ENCODE measurements around the gene NID1.

The NID1 gene

DNA sequence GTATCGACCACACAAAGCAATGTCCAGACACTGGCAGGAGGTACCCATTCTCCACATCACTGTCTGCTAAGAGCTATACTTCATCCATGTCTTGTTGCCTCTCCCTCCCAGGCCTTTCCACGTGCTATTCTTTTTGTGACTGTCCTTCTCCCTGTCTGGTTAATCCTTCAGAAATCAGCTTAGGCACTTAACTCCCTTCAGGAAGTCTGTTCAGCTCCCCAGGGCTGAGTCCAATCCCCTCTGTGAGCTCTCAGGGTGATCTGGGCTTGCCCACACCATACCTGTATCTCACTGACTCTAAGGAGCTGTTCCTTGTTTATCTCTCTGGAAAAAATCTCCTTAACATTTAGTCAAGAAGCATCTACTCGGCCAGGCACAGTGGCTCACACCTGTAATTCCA is 69.4 kb downstream of the NID1 start:
- TF ChIP-seq, protein P1, sequence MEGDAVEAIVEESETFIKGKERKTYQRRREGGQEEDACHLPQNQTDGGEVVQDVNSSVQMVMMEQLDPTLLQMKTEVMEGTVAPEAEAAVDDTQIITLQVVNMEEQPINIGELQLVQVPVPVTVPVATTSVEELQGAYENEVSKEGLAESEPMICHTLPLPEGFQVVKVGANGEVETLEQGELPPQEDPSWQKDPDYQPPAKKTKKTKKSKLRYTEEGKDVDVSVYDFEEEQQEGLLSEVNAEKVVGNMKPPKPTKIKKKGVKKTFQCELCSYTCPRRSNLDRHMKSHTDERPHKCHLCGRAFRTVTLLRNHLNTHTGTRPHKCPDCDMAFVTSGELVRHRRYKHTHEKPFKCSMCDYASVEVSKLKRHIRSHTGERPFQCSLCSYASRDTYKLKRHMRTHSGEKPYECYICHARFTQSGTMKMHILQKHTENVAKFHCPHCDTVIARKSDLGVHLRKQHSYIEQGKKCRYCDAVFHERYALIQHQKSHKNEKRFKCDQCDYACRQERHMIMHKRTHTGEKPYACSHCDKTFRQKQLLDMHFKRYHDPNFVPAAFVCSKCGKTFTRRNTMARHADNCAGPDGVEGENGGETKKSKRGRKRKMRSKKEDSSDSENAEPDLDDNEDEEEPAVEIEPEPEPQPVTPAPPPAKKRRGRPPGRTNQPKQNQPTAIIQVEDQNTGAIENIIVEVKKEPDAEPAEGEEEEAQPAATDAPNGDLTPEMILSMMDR (IDR thresholded peaks at IDR 0.05; ENCODE audit: low read depth, low read length) = no peak
- no peak for DNase-seq (ENCODE audit: extremely low read depth, low read depth)

DNA sequence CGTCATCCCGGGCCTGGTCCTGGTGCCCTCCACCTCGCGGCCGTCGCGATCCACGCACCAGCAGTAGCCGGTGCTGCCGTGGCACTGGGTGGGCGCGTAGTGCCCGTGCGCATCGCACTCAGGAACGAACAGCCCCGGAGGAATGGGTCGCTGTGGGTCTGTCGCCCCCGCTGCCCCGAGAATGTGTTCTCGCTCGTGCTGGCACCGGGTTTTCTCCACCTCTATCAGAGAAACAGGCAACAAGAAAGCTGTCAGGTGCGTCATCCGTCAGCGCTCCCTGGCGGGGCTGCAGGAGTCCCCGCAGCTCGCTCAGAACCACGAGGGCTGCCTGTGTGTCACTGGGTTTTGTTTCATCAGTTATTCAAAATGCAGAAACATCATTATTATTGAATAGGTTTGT is 71.2 kb downstream of the NID1 start:
- TF ChIP-seq, protein P1 (IDR thresholded peaks at IDR 0.05; ENCODE audit: low read depth, low read length) = no peak
- DNase-seq (ENCODE audit: extremely low read depth, low read depth) = no peak

DNA sequence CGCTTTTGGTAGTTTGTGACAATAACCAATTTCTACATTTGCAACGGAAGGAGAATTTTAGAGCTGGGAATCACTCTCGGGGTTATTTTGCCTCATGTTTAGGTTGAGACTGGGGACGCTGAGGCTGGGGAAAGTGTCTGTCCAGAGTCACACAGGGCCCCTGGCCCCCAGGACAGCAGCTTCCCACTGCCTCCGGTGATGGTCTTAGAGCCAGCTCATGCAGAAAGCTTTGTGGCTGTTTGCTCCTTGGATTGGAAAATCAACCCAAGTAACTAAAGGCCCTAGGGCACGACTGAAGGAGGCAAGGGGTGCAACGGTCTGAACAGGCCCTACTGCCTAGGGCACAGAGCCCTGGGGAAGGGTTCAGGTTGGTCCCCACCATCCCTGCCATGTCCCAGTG is 72.0 kb downstream of the NID1 start:
- DNase-seq (ENCODE audit: extremely low read depth, low read depth) = no peak
- TF ChIP-seq, protein P1 (IDR thresholded peaks at IDR 0.05; ENCODE audit: low read depth, low read length) = no peak

DNA sequence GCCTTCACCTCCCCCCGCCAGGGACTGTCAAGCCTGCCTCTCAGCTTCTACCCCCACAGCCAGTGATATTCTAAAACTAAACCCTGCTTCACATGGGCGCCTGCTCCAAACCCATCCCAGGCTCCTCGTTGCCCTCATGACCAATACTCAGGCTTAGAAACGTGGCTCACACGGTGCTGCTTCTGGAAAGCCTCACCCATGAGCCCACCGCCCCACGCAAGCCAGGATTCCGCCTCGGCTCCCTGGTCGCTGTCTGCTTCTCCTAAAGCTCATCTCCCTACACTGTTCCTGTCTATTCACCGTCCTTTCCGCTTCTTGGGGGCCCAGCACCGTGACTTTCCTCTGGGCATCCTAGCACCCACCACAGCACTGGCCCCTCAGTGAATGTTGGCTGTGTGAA is 72.5 kb downstream of the NID1 start:
- TF ChIP-seq, protein P1 (IDR thresholded peaks at IDR 0.05; ENCODE audit: low read depth, low read length) = no peak
- DNase-seq (ENCODE audit: extremely low read depth, low read depth) = no peak

DNA sequence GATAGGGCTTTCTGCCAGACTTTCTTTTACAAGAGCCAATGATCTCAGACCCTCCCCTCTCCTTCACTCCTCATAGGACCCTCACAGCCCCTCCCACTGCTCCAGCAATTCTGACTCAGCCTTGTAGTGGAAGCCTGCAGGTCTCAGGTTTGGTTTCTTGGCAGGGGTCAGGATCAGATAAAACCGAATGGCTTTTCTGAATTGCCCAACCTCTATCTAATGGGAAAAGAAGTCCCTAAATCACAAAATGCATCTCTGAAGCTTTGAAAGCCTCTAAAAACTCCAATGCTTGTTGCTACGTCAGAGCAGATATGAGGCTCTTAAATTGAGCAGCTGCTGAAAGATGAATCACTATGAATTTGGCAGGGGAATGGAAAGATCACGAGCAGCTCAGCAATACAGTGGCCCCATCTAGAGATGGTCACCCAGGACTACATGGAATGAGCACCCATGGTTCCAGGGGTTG is 74.5 kb downstream of the NID1 start:
- TF ChIP-seq, protein P1 (IDR thresholded peaks at IDR 0.05; ENCODE audit: low read depth, low read length) = no peak
- DNase-seq (ENCODE audit: extremely low read depth, low read depth) = no peak

DNA sequence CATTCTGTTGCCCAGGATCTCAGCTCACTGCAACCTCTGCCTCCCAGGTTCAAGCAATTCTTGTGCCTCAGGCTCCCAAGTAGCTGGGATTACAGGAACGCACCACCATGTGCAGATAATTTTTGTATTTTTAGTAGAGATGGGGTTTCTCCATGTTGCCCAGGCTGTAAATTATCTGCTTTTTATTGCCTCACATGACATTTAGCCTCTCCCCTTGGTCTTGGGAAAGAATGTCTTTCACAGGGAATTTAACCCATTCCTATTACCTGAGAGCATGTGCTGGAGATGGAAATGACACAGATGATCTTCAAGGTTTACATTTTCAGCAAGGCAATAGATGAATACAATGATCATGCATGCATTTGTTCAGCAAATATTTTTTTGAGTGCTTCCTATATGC is 75.8 kb downstream of the NID1 start:
- TF ChIP-seq, protein P1 (IDR thresholded peaks at IDR 0.05; ENCODE audit: low read depth, low read length) = no peak
- DNase-seq (ENCODE audit: extremely low read depth, low read depth) = no peak

DNA sequence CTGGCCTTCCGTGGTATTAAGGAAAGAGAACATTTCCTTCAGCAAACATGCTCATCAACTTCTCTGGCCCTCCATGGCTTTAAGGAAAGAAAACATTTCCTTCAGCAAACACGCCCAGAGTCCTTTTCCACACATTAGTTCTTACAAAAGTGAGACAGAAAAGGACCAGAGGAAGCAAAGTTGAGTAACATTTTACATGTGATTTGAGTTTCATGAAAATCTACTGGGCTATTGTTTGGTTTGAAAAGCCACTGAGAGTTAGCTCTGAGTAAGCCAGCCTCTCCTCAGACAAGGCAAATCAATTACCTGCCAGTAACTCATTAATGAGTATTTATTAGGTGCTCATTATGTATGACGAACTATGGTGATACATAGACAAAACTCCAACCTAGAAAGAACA is 78.0 kb downstream of the NID1 start:
- TF ChIP-seq, protein P1 (IDR thresholded peaks at IDR 0.05; ENCODE audit: low read depth, low read length) = no peak
- no peak for DNase-seq (ENCODE audit: extremely low read depth, low read depth)
